ENCODE measurements around the gene THEMIS.

- TF ChIP-seq CTCF (IDR thresholded peaks at IDR 0.05), result no peak
- TF ChIP-seq POLR2A (IDR thresholded peaks at IDR 0.05), result no peak
Observed at GRCh38 chr6:127761084-127761483, 139.8 kb downstream of the THEMIS start.

All from esophagus squamous epithelium (tissue), 4 donors.